Raji (cell line): ENCODE measurements around the gene HBB.
"Not testable (repeated sequence)": the region's sequence is repeated elsewhere in the genome, so short reads cannot be mapped to it uniquely, and the experiment has no call there.

ENCODE experiments used
- POLR2A ChIP-seq: IDR thresholded peaks from 2 replicates; pipeline ENCODE4 v1.6.1; 2011; ENCODE audit warnings: low read depth, low read length, control low read depth; ENCODE audit not compliant: insufficient read depth

Gene HBB

DNA sequence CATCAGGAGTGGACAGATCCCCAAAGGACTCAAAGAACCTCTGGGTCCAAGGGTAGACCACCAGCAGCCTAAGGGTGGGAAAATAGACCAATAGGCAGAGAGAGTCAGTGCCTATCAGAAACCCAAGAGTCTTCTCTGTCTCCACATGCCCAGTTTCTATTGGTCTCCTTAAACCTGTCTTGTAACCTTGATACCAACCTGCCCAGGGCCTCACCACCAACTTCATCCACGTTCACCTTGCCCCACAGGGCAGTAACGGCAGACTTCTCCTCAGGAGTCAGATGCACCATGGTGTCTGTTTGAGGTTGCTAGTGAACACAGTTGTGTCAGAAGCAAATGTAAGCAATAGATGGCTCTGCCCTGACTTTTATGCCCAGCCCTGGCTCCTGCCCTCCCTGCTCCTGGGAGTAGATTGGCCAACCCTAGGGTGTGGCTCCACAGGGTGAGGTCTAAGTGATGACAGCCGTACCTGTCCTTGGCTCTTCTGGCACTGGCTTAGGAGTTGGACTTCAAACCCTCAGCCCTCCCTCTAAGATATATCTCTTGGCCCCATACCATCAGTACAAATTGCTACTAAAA, at the start of gene HBB:
Gene HBB (minus strand): TSS at position 340 of the 579 bp plus-strand sequence. CDS start 50 bp downstream, at position 290.
- no peak for TF ChIP-seq POLR2A

GRCh38 chr11:5275369-5276110, 48.7 kb upstream of the HBB start:
- no peak for TF ChIP-seq POLR2A

DNA sequence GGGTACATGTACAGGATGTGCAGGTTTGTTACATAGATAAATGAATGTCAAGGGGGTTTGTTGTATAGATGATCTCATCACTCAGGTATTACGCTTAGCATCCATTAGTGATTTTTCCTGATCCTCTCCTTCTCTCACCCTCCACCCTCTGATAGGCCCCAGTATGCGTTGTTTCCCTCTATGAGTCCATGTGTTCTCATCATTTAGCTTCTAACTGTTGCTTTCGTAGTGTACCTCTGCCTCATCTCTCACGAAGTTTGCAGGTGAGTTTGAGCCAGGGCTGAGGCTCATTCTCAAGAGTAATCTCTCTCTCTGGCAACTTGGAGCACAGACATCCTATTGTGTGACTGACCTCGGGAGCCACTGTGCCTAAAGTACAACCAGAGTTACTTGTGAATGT, 47.5 kb upstream of the HBB start:
- no peak for TF ChIP-seq POLR2A

- no peak for TF ChIP-seq POLR2A
These were observed 45.6 kb upstream of the HBB start for GRCh38 chr11:5272395-5273017.

GRCh38 chr11:5269715-5270147, 42.9 kb upstream of the HBB start, which contains the start of gene HBE1:
Gene HBE1 (minus strand): TSS chr11:5269945. CDS start chr11:5269890, 55 bp downstream.
- no peak for TF ChIP-seq POLR2A

GRCh38 chr11:5267033-5267563, 40.2 kb upstream of the HBB start:
- no peak for TF ChIP-seq POLR2A

GRCh38 chr11:5266609-5267008, 39.7 kb upstream of the HBB start:
- no peak for TF ChIP-seq POLR2A

GRCh38 chr11:5265832-5266231, 39.0 kb upstream of the HBB start:
- no peak for TF ChIP-seq POLR2A

GRCh38 chr11:5258543-5259262, 31.8 kb upstream of the HBB start:
- no peak for TF ChIP-seq POLR2A

DNA sequence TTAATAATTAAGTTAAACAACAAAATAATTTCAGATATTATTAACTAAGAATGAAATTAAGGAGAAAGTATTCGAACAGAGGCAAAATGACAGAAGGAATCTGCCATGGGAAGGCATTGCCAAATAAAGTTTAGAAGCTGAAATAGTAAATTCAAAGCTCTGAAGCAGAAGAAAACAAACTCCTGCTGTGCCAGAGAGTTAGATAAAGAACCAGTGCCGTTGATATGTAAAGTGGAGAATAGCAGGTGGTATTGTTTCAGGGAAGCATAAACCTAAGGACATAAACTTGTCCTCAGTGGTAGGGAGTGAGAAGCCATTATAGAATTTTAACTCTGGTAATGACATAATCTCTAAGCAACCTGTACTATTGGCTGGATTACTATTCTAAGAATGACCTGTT, 30.4 kb upstream of the HBB start:
- no peak for TF ChIP-seq POLR2A

GRCh38 chr11:5254646-5255413, 28.0 kb upstream of the HBB start, which contains the start of gene HBG2:
Gene HBG2 (minus strand): TSS chr11:5254781. CDS start chr11:5254728, 53 bp downstream.
- TF ChIP-seq POLR2A = not testable (repeated sequence)

GRCh38 chr11:5252919-5253265, 26.0 kb upstream of the HBB start:
- no peak for TF ChIP-seq POLR2A

DNA sequence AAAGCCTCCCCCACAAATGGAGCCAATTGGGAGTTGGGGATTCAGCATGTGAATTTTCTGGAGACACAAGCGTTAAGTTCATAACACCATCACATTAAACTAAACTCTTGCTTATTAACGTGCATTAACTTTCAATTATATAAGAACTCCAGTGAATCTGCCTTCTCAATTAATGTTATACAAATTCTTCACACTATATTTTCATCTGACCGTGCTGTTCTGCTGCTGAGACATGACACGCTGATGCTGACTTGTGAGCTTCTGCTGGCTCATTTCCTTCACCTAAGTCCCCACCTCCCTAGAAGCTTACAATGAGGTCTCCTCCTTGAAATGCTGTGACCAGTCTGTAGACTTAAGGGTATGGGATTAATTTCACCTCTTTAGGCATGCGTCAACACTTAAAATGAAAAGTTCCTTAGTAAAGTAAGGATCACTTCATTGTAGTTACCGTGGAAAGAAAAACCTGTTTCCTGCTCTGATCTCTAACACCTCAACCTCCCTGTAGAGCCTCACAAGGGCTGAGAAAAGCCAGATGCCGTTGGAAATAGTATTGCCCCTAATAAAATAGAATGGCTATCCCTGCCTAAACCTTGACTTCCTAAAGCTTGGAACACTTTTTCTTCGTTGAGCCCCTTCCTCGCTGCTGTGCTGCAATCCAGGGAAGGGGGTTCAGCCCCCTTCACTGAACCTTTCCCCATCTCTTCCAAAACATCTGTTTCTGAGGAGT, 25.5 kb upstream of the HBB start:
- TF ChIP-seq POLR2A = no peak

DNA sequence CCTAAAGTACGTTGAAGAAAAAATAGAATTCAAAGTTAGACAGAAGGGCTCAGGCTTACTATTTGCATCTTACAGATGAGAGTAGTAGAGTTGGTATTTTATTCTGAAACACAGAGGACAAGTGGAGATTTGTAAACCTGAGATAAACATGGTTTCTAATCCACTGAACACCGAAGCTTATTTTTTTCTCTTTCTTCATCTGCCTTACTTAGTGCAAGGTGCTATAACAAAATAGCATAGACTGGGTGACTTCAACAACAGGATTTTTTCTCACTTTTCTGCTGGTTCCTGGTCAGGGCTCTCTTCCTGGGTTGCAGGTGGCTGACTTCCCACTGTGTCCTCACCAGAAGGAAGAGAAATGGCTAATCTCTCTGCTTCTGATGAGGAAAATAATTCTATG, 24.9 kb upstream of the HBB start:
- TF ChIP-seq POLR2A = no peak
